Endodermal cell (in vitro differentiated cells): ENCODE measurements around the gene PRDX2. TPM values are rescaled to one million over a fixed set of nuclear protein-coding genes. Genes with fewer than 3 reads are reported as not detected.

Experiments used
- DNase-seq: peaks from one replicate; pipeline ENCODE4 v3.0.0-alpha.2; 2017
- H3K27ac ChIP-seq: 2 replicates; pipeline ENCODE4 v1.5.1; 2013; ENCODE audit warnings: mild to moderate bottlenecking, low read depth, low read length, moderate library complexity
- H3K27me3 ChIP-seq: 2 replicates; pipeline ENCODE4 v1.6.1; 2013; ENCODE audit warnings: mild to moderate bottlenecking, low read length, moderate library complexity; ENCODE audit not compliant: insufficient read depth, control insufficient read depth, poor library complexity, severe bottlenecking
- H3K36me3 ChIP-seq: 2 replicates; pipeline ENCODE4 v1.7.0; 2013; ENCODE audit warnings: mild to moderate bottlenecking, low read length, moderate library complexity; ENCODE audit not compliant: control insufficient read depth, insufficient read depth
- H3K4me1 ChIP-seq: one replicate; pipeline ENCODE4 v1.7.0; 2013; ENCODE audit warnings: low read length; ENCODE audit not compliant: control insufficient read depth, insufficient read depth
- H3K4me3 ChIP-seq: 2 replicates; pipeline ENCODE4 v1.5.1; 2013; ENCODE audit warnings: mild to moderate bottlenecking, low read length, moderate library complexity
- H3K9ac ChIP-seq: 2 replicates; pipeline ENCODE4 v1.6.1; 2013; ENCODE audit warnings: mild to moderate bottlenecking, low read length, moderate library complexity; ENCODE audit not compliant: poor library complexity, severe bottlenecking; ENCODE audit errors: extremely low read depth
- H3K9me3 ChIP-seq: 2 replicates; pipeline ENCODE4 v1.6.1; 2013; ENCODE audit warnings: mild to moderate bottlenecking, low read length, moderate library complexity; ENCODE audit not compliant: control insufficient read depth
- H3K27ac Mint-ChIP-seq: 2 replicates; pipeline ENCODE4 v1.8.0; 2020; ENCODE audit warnings: mixed read lengths
- H3K27me3 Mint-ChIP-seq: 2 replicates; pipeline ENCODE4 v1.8.0; 2021; ENCODE audit warnings: mild to moderate bottlenecking, mixed read lengths; ENCODE audit not compliant: insufficient read depth
- H3K36me3 Mint-ChIP-seq: 2 replicates; pipeline ENCODE4 v1.8.0; 2020; ENCODE audit warnings: low read depth, mixed read lengths
- H3K4me1 Mint-ChIP-seq: 2 replicates; pipeline ENCODE4 v1.8.0; 2020; ENCODE audit warnings: mixed read lengths
- H3K4me3 Mint-ChIP-seq: 2 replicates; pipeline ENCODE4 v1.8.0; 2020; ENCODE audit warnings: mild to moderate bottlenecking, moderate library complexity, mixed read lengths
- H3K9me3 Mint-ChIP-seq: 2 replicates; pipeline ENCODE4 v1.8.0; 2020; ENCODE audit warnings: mild to moderate bottlenecking, mixed read lengths
- CTCF ChIP-seq: fragments of 200-600 bp; sonication (generic); conservative IDR thresholded peaks from 2 replicates; pipeline ENCODE4 v1.5.0; 2021; ENCODE audit warnings: antibody characterized with exemption, mild to moderate bottlenecking
- WGBS, 2 experiments: methylation state at CpG; one replicate each; pipeline versions ENCODE4 v1.1.5 to v1.1.7; 2013; ENCODE audit warnings: missing lambda C conversion rate in 2 of 2, mixed read lengths in 1 of 2; ENCODE audit not compliant: insufficient coverage in 1 of 2, insufficient read length in 1 of 2; 5-methylcytosine and 5-hydroxymethylcytosine counted together
- total RNA-seq, 2 donors: library from RNA; stranded (reverse); fragmentation: NEBNext Ultra II Directional in 1 of 2; extraction: Animal tissue kit (Norgen Biotek cat#: 25700) in 1 of 2; gene quantifications; 2 replicates in 1 of 2; 3 replicates in 1 of 2; pipeline ENCODE4 v1.2.1, GENCODE V29; 2021

The PRDX2 gene
- total RNA-seq, 2 donors from 2014 or later, result 429 to 507 TPM

GRCh38 chr19:12756150-12756883, 45.3 kb downstream of the PRDX2 start:
- Mint-ChIP-seq H3K9me3 (peaks cover 3% of the 10 kb centered on the region), H3K4me3 (no peak overlapping the region), H3K27me3 (peaks cover 40% of the 10 kb centered on the region), H3K4me1 (peaks cover 16% of the 10 kb centered on the region), H3K36me3 (peaks cover 5% of the 10 kb centered on the region), H3K27ac (no peak overlapping the region)
- Histone ChIP-seq H3K9ac (no peak overlapping the region), H3K27ac (no peak overlapping the region), H3K4me1 (no peaks in the 10 kb centered on the region), H3K27me3 (peaks cover 22% of the 10 kb centered on the region), H3K36me3 (no peaks in the 10 kb centered on the region), H3K9me3 (no peaks in the 10 kb centered on the region), H3K4me3 (no peak overlapping the region)
- no peak for DNase-seq
- WGBS, 2 experiments, result 85 to 89% methylated on average over 14 to 19 of the region's 19 CpGs
- TF ChIP-seq CTCF, result no peak

- Mint-ChIP-seq H3K4me3 (no peak overlapping the region), H3K36me3 (no peaks in the 10 kb centered on the region), H3K27ac (no peak overlapping the region), H3K9me3 (no peaks in the 10 kb centered on the region), H3K27me3 (peaks cover 56% of the 10 kb centered on the region), H3K4me1 (peaks cover 12% of the 10 kb centered on the region)
- TF ChIP-seq CTCF, result no peak
- no peak overlapping the region for H3K27ac ChIP-seq
- H3K4me1 ChIP-seq, result no peaks in the 10 kb centered on the region
- no peaks in the 10 kb centered on the region for H3K36me3 ChIP-seq
- 91 to 93% methylated on average over 37 to 50 of the region's 50 CpGs for WGBS, 2 experiments
- DNase-seq, result no peak
- H3K9ac ChIP-seq, result no peak overlapping the region
- peaks cover 39% of the 10 kb centered on the region for H3K27me3 ChIP-seq
- H3K4me3 ChIP-seq, result no peak overlapping the region
- H3K9me3 ChIP-seq, result no peaks in the 10 kb centered on the region
Observed at GRCh38 chr19:12754465-12755196, 47.0 kb downstream of the PRDX2 start.

- Histone ChIP-seq H3K9me3 (peaks cover 11% of the 10 kb centered on the region), H3K27me3 (peaks cover 43% of the 10 kb centered on the region), H3K4me1 (no peaks in the 10 kb centered on the region), H3K9ac (no peak overlapping the region), H3K4me3 (no peak overlapping the region), H3K27ac (no peak overlapping the region), H3K36me3 (peaks cover 11% of the 10 kb centered on the region)
- Mint-ChIP-seq H3K4me3 (peak overlapping the region; percentile 33), H3K27me3 (peaks cover 60% of the 10 kb centered on the region), H3K36me3 (peaks cover 12% of the 10 kb centered on the region), H3K9me3 (peaks cover 12% of the 10 kb centered on the region), H3K27ac (no peak overlapping the region), H3K4me1 (peaks cover 7% of the 10 kb centered on the region)
- TF ChIP-seq CTCF, result no peak
- 66 to 82% methylated on average over 5 to 21 of the region's 23 CpGs for WGBS, 2 experiments
- DNase-seq, result no peak
Observed at GRCh38 chr19:12752056-12752781, 49.4 kb downstream of the PRDX2 start.
